Activated CD4-positive, alpha-beta T cell treated with anti-CD3 and anti-CD28 coated beads, Interleukin-2, Interleukin-4, amounts not matched to agents 100 ng/mL and 50 ng/mL, durations not matched to agents 16 hours and 8 hours (primary cell): ENCODE data around the gene NPHS1.

Source experiments
- DNase-seq: peaks from one replicate; pipeline ENCODE4 v3.0.0-alpha.2; 2020; ENCODE audit warnings: low spot score

The NPHS1 gene

GRCh38 chr19:35872180-35872579 is 19.9 kb upstream of the NPHS1 start:
- DNase-seq: no peak

GRCh38 chr19:35871611-35872010 is 19.3 kb upstream of the NPHS1 start:
- DNase-seq: no peak

GRCh38 chr19:35870798-35871197 is 18.5 kb upstream of the NPHS1 start:
- no peak for DNase-seq

GRCh38 chr19:35870124-35870736 is 17.9 kb upstream of the NPHS1 start:
- peak; percentile 70 for DNase-seq

DNA sequence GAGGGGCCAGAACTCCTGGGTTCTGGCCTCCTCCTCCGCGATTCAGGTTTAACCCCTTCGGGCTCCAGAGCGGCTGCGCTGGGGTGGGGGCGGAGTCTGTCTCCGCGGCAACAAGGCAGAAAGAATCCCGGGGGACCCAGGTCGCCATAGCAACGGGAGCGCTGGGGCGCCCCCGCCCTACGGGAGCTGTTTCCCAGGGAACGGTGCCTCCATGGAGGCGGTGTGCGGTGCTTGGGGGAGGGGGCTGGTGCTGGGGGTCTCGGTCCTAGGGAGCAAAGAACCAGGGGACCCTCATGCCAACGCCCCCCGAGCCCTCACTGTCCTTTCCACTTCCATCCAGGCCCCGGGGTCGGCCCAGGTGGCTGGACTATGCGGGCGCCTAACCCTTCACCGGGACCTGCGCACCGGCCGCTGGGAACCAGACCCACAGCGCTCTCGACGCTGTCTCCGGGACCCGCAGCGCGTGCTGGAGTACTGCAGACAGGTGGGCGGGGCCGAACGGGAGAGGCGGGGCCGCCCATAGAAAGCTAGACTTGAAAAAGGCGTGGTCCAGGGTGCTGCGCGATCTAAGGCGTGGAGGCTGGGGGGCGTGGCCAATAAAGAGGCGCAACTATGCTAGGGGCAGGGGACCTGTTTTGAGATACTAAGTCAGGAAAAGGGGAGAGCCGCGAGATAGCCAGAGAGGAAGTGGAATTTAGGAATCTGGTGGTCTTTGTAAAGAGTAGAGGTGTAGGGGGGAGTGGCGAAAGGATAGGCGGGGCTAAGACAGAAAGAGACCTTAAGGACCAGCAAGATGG is 17.2 kb upstream of the NPHS1 start:
- DNase-seq: peak; percentile 88

- no peak for DNase-seq
These were observed 16.6 kb upstream of the NPHS1 start for GRCh38 chr19:35868823-35869326.

DNA sequence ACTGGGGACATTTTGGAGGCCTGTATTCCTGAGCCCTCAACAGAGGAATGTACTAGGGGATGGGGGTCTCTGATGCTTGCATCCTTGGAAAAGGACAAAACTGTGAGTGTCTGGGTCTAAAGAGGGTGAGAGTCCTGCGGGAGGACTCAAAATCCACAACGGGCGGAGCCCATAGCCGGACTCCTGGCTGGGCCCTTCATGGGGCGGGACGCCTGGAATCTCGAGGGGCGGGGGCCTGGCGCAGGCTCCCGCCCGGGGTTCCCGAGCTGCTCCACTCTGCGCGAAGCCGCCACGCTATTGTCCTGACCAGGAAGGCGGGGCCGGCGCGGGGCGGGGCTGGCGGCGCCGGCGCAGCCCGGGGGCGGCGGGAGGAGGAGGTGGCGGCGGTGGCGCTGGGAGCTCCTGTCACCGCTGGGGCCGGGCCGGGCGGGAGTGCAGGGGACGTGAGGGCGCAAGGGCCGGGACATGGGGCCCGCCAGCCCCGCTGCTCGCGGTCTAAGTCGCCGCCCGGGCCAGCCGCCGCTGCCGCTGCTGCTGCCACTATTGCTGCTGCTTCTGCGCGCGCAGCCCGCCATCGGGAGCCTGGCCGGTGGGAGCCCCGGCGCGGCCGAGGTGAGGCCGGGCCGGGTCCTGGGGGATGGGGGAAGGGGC is 16.0 kb upstream of the NPHS1 start, which contains the start of gene APLP1:
TSS of gene APLP1 (plus strand) at position 403 of the 651 bp plus-strand sequence. CDS start at position 466, 63 bp downstream.
- DNase-seq: peak; percentile 54

DNA sequence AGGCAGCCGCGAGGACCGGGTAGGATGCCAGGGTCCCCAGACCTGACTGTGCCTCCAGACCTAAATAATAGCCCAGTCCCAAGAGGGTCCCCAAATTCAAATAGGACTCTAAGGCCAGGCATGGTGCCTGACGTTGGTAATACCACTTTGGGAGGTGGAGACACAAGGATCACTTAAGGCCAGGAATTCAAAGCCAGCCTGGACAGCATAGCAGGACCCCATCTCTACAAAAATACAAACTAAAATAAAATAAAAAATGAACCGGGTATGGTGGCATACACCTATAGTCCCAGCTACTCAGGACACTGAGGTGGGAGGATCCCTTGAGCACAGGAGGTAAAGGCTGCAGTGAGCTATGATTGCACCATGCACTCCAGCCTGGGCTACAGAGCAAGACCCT is 10.7 kb upstream of the NPHS1 start:
- no peak for DNase-seq

GRCh38 chr19:35862528-35862927 is 10.2 kb upstream of the NPHS1 start:
- no peak for DNase-seq

DNA sequence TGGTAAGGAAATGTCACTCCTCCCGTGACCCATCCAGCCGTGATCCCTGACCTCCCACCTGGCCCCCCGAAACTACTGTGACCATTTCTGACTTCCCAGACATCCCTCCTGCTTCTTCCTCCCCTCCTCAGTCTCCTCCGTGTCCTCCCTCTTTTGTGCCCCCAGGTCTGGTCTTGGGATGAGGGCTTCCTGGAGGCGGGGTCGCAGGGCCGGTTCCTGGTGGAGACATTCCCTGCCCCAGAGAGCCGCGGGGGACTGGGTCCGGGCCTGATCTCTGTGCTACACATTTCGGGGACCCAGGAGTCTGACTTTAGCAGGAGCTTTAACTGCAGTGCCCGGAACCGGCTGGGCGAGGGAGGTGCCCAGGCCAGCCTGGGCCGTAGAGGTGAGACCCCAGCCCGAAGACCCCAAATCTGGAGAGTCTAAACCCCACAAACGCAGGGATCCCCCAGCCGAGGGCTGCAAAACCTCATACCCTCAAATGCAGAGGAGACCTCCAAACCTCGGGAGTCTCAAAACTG is 9.4 kb upstream of the NPHS1 start:
- no peak for DNase-seq

DNA sequence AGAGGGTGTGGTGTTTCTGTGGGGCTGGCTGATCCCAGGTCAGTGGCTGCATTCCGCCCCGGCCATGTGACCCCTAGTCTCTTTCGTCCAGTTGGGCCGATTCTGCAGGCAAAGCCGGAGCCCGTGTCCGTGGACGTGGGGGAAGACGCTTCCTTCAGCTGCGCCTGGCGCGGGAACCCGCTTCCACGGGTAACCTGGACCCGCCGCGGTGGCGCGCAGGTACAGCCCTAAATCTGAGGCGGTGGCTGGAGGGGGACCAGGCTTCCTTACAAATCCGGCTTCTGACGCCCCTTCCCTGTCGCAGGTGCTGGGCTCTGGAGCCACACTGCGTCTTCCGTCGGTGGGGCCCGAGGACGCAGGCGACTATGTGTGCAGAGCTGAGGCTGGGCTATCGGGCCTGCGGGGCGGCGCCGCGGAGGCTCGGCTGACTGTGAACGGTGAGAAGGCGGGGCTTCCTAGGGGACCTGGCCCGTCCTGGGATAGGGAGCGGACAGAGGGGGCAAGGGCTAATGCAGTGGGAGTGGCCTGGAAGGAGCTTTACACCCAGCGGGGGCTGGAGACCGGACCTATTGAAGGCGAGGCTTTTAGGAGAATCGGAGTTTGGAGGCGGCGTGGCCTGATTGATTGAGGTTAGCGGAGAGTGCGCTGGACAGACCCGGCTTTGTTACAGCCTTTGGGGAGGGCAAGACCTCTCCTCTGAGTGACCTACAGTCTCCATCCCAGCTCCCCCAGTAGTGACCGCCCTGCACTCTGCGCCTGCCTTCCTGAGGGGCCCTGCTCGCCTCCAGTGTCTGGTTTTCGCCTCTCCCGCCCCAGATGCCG is 8.7 kb upstream of the NPHS1 start:
- no peak for DNase-seq

- DNase-seq: no peak
These were observed 8.1 kb upstream of the NPHS1 start for GRCh38 chr19:35860436-35860817.

DNA sequence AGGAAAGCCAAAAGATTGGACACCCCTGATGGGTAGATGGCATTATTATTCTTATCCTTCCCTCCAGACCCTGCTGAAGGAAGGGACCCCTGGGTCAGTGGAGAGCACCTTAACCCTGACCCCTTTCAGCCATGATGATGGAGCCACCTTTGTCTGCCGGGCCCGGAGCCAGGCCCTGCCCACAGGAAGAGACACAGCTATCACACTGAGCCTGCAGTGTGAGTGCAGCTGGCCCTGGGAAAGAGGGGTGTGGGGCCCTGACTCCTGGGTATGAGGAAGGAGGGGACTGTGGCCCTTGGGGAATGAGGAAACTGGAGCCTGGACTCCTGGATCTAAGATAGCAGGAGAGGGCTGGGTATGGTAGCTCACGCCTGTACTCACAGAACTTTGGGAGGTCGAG is 7.1 kb upstream of the NPHS1 start:
- no peak for DNase-seq

DNA sequence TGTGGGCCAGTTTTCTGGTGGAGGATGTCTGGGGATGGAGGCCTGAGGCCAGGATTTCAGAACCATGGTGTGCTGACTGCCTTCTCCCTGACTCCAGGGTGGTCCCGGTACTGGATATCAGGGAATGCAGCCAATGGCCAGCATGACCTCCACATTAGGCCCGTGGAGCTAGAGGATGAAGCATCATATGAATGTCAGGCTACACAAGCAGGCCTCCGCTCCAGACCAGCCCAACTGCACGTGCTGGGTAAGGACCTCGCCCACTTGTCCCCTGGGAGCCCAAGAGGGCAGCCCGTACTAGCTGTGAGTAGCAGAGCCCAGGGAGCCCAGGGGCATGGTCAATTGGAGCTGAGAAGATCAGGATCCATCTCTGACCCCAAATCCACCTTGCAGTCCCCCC is 6.0 kb upstream of the NPHS1 start:
- DNase-seq: no peak

DNA sequence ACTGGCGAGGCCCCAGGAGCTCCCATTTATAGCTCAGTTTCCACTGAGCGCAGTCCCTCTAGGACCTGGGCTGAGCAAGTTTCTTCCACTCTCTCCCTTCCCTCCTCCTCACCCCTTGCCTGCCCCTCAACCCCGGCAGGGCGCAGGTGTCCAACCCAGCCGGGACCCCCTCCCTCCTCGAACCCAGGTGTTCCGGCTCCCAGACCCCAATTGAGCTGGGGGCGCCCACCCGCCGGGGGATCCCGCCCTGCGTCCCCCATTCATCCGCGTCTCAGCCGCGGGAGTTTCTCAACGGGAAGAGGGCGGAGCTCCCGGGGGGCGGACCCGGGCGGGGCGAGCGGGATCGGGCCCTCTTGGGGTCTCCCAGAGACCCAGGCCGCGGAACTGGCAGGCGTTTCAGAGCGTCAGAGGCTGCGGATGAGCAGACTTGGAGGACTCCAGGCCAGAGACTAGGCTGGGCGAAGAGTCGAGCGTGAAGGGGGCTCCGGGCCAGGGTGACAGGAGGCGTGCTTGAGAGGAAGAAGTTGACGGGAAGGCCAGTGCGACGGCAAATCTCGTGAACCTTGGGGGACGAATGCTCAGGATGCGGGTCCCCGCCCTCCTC is 4.3 kb upstream of the NPHS1 start, which contains the start of gene KIRREL2:
TSS of gene KIRREL2 (plus strand) at position 366 of the 604 bp plus-strand sequence. CDS start at position 575, 209 bp downstream.
- DNase-seq: no peak

- no peak for DNase-seq
These were observed 893 bp upstream of the NPHS1 start for GRCh38 chr19:35853038-35853756.

GRCh38 chr19:35851213-35852028 is 883 bp downstream of the NPHS1 start:
- DNase-seq: no peak

- no peak for DNase-seq
These were observed 3.3 kb downstream of the NPHS1 start for GRCh38 chr19:35848919-35849505.

- DNase-seq: no peak
These were observed 3.8 kb downstream of the NPHS1 start for GRCh38 chr19:35848486-35848885.
